GM12865 (cell line): ENCODE measurements around the gene SPACA6.

Source experiments
- DNase-seq: peaks from one replicate; pipeline ENCODE4 v3.0.0; 2010; ENCODE audit warnings: low read depth
- H3K4me3 ChIP-seq: 2 replicates; pipeline ENCODE4 v1.5.1; 2011; ENCODE audit warnings: mild to moderate bottlenecking, low read depth, low read length, control low read depth
- TF ChIP-seq, protein P1 (sequence below): IDR thresholded peaks from 2 replicates; pipeline ENCODE4 v1.5.1; 2011; ENCODE audit warnings: low read length, control low read depth, low read depth, inconsistent platforms; ENCODE audit not compliant: insufficient read depth; ENCODE audit errors: missing control alignments

SPACA6 gene

DNA sequence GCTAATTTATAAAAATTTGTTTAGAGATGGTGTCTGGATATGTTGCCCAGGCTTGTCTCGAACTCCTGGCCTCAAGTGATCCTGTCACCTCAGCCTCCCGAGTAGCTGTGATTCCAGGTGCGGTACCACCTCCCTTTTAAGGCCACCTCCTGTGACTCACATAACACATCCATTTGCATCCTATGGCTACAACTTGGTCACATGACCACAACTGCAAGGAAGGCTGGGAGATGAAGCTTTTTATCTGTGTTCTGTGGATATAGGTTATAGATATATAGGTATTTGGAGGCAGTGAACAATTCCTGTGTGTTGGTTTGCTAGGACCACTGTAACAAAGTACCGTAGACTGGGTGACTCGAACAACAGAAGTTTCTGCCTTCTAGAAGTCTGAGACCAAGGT, 6.0 kb downstream of the SPACA6 start:
- DNase-seq: no peak
- H3K4me3 ChIP-seq: no peak overlapping the region
- TF ChIP-seq, protein P1, sequence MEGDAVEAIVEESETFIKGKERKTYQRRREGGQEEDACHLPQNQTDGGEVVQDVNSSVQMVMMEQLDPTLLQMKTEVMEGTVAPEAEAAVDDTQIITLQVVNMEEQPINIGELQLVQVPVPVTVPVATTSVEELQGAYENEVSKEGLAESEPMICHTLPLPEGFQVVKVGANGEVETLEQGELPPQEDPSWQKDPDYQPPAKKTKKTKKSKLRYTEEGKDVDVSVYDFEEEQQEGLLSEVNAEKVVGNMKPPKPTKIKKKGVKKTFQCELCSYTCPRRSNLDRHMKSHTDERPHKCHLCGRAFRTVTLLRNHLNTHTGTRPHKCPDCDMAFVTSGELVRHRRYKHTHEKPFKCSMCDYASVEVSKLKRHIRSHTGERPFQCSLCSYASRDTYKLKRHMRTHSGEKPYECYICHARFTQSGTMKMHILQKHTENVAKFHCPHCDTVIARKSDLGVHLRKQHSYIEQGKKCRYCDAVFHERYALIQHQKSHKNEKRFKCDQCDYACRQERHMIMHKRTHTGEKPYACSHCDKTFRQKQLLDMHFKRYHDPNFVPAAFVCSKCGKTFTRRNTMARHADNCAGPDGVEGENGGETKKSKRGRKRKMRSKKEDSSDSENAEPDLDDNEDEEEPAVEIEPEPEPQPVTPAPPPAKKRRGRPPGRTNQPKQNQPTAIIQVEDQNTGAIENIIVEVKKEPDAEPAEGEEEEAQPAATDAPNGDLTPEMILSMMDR: no peak

GRCh38 chr19:51701468-51702100, 8.5 kb downstream of the SPACA6 start:
- no peak overlapping the region for H3K4me3 ChIP-seq

DNA sequence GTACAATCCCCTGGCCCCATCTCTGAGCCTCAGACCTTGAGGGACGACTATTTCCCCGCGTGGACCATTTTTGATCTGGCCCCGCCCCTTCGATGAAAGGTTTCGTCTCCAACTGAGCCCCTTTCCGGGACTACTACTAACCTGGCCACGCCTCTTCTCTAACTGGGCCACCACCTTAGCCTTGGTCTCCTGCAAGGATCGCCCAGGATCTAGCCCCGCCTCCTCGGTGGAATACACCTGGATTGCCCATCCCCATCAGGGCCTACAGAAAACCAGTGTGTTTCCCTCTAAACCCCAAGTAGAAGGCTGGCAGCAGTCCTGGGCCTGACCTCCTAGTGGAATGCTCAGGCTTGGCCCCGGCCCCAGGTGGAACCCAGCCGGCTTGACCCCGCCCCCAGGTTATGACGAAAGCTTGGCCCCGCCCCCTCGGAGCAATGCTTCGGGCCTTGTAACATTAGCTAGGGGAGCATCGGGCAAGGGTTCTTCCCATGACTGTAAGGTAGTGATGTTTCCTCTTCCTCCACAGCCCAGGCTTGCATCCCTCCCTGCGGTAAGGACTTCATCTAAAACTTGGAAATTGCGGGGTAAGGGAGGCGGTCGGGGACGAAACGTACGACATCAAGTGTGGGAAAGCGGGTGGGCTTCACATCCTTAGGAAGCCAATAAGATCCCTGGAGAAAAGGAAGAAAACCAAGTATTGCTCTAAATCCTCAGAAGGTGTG, 9.1 kb downstream of the SPACA6 start:
- DNase-seq: peak; percentile 20
- no peak overlapping the region for H3K4me3 ChIP-seq
- TF ChIP-seq, protein P1: no peak

More at GRCh38 chr19:51701468-51702100, 8.5 kb downstream of the SPACA6 start:
- TF ChIP-seq, protein P1: no peak
- DNase-seq: no peak

DNA sequence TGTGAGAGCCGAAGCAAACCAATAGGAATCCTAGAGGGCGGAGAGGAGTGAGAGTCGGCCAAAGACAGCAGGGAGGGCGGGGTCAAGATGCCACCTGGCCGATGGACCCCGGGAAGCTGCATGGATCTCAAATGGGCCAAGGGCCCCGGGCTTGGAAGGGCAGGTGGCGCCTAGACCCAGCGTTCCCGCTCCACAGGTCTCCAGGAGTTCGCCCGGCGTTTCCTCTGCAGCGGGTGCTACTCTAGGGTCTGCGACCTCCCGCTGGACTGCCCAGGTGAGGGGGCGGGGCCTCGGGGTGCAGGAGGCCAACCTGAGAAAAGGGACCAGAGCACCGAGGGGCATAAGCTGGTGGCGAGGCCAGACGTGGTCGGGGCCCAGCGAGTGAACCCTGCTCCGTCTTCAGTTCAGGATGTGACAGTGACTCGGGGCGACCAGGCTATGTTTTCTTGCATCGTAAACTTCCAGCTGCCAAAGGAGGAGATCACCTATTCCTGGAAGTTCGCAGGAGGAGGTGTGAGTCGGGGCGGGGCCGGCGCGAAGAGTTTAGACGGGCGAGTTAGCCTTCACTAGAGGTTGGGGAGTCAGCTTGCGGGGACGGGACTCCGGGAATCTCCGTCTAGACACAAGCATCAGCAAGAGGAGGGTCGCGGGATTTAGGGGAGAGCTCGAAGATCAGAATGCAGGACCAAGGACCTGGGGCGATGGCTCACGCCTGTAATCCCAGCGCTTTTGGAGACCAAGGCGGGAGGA, 9.9 kb downstream of the SPACA6 start:
- DNase-seq: no peak
- TF ChIP-seq, protein P1: no peak
- H3K4me3 ChIP-seq: no peak overlapping the region

GRCh38 chr19:51703575-51704515, 10.7 kb downstream of the SPACA6 start:
- TF ChIP-seq, protein P1: peak; percentile 46
- DNase-seq: peak; percentile 97
- H3K4me3 ChIP-seq: peak overlapping the region; percentile 74

GRCh38 chr19:51704626-51705025, 11.5 kb downstream of the SPACA6 start:
- peak overlapping the region; percentile 74 for H3K4me3 ChIP-seq
- TF ChIP-seq, protein P1: no peak
- no peak for DNase-seq
